Activated naive CD8-positive, alpha-beta T cell (primary cell): ENCODE measurements around the gene CAMTA2.

ENCODE experiments used
- H3K27ac Mint-ChIP-seq: one replicate; pipeline ENCODE4 v1.8.0; 2021; ENCODE audit warnings: mixed read lengths
- H3K27me3 Mint-ChIP-seq: one replicate; pipeline ENCODE4 v1.8.0; 2021; ENCODE audit warnings: mixed read lengths
- H3K36me3 Mint-ChIP-seq: one replicate; pipeline ENCODE4 v1.8.0; 2021; ENCODE audit warnings: mixed read lengths
- H3K4me1 Mint-ChIP-seq: one replicate; pipeline ENCODE4 v1.8.0; 2021; ENCODE audit warnings: low read depth, mixed read lengths
- H3K4me3 Mint-ChIP-seq: one replicate; pipeline ENCODE4 v1.8.0; 2021; ENCODE audit warnings: mild to moderate bottlenecking, mixed read lengths
- H3K9me3 Mint-ChIP-seq: one replicate; pipeline ENCODE4 v1.8.0; 2021; ENCODE audit warnings: low read depth, mixed read lengths

Gene CAMTA2

DNA sequence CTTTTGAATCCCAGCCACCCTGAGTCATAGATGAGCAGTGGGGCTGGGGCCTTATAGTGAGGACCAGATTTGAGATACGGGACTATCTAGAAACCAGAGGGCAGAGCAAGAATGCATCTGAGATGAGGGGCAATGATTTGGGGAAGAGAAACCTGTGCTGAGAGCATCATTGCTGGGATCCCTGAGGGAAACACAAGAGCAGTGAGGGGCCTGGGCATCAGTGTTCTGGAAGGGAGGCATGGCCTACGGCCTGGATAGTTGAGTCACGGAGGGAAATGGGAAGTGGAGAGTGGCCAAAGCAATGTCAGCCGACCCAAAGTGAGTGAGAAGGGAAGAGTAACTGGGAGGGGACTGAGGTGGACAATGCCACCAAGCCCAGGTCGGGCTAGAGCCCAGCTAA lies 5.2 kb downstream of the CAMTA2 start:
- H3K4me1 Mint-ChIP-seq: peaks cover 37% of the 10 kb centered on the region
- H3K9me3 Mint-ChIP-seq: no peaks in the 10 kb centered on the region
- H3K36me3 Mint-ChIP-seq: no peaks in the 10 kb centered on the region
- H3K27ac Mint-ChIP-seq: peak overlapping the region; percentile 58
- H3K4me3 Mint-ChIP-seq: no peak overlapping the region
- H3K27me3 Mint-ChIP-seq: no peaks in the 10 kb centered on the region

DNA sequence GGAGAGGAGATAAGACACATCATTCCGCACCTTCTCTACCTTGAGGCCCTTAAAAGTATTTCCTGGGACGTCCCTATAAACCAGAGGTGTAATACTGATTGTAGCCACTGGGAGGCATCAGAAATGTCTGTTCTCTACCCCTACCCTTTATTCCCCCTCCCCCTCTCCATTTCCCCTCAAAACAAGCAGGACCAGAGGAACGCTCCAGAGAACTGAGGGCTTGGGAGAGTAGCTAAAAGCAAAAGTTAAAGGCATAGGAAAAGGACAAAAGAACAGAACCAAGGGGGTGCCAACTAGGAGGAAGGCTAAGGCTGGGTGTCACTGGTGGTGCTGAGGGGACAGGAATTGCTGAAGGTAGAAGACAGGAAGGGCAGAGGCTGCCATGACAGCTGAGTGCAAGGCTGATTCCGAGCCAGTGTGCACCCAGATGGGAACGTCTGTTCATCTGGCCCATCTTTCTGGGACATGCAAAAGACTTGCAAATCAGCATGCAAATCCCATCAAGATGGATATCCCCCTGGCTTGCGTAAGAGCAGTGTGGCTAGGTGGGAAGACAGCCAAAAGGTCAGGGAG lies 6.7 kb downstream of the CAMTA2 start:
- Mint-ChIP-seq H3K27ac (peak overlapping the region; percentile 80), H3K4me3 (no peak overlapping the region), H3K36me3 (no peaks in the 10 kb centered on the region)

DNA sequence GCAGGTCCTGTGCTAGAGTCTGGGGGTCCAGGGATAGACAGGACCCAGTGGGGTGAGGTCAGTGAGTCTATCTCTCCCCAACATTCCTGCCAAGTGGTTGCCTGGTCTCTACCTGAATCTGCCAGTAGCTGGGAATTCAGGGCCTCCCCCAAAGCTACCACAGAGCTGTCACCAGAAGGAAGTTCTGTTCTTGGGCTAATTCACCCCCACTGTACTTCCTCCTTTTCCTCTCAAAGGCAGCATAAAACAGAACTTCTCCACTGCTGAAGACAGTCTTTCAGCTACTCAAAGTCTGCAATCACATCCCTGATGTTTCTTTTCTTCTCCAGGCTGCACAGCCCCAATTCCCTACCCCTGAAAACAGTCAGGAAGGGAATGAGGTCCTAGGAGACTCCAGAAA lies 8.7 kb downstream of the CAMTA2 start:
- Mint-ChIP-seq H3K27me3 (no peaks in the 10 kb centered on the region), H3K36me3 (peaks cover 2% of the 10 kb centered on the region), H3K27ac (no peak overlapping the region), H3K9me3 (no peaks in the 10 kb centered on the region), H3K4me1 (peaks cover 19% of the 10 kb centered on the region), H3K4me3 (no peak overlapping the region)

More for the DNA sequence above, 6.7 kb downstream of the CAMTA2 start:
- Mint-ChIP-seq H3K9me3 (no peaks in the 10 kb centered on the region), H3K27me3 (no peaks in the 10 kb centered on the region), H3K4me1 (peaks cover 27% of the 10 kb centered on the region)

DNA sequence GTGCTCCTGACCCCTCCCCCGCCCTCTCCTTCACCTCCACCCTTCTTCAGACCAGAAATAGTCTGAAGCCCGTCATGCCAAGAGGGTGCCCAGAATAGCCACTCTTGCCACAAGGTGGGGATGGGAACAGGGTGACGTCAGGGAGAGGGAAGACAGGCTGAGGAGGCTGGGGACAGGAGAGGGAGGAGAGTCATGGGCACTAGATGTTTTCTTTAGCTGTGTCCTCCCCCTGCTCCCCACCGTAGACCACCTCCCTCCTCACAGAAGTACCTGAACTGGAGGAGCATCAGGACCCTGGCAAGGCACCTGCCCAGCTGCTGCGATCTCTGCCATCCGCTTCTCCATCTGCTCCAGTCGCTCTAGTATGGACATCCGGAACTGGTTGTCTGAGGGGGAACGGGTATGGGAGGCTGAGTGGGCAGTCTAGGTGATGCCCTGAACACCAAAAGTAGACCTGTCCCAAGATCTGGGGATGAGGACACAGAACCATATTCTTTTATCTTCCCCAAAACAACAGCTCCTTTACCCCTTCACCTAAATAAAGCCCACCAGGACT lies 13.3 kb downstream of the CAMTA2 start:
- Mint-ChIP-seq H3K27ac (peak overlapping the region; percentile 16), H3K4me1 (peaks cover 19% of the 10 kb centered on the region), H3K4me3 (no peak overlapping the region), H3K9me3 (no peaks in the 10 kb centered on the region), H3K36me3 (peaks cover 9% of the 10 kb centered on the region), H3K27me3 (no peaks in the 10 kb centered on the region)

DNA sequence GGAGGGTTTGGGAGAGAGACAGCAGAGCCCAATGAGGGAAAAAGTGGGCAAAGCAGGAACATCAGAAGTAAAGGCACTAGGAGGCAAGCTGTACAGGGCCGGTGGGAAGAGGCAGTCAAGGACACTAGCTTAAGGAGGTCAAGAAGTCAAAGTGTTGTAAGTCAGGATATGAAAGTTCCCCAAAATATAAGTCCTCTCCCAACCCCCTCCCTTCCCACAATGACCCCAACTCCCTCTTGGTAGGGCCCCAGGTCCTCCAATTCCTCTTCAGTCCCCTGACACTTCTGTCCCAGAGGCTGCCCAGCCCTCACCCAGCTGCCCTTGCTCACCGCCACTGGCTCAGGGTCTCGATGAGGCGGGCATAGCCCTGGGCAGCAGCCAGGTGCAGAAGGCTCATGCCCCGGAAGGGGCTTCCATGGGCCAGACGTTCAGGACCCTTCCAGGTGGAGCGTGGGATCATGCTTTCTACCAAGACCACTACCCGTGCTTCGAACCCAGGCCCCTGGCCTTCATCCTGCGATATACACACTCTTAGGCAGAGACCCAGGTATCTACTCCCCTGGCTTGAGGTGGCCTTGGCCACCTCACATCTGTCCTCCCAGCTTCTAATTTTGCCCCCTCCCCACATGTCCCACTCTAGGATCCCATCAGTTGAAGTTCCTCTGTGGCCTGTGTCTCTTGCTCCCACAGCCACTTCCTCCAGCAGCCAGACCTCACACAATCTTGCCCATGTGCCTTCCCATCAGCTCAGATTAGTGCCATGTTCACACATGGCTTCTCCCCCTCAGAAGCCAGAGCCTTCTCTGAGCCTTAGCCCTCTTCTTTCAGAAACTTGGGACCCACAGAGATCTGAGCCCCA lies 14.0 kb downstream of the CAMTA2 start:
- Mint-ChIP-seq H3K4me3 (no peak overlapping the region), H3K27ac (peak overlapping the region; percentile 46), H3K36me3 (peaks cover 10% of the 10 kb centered on the region), H3K9me3 (no peaks in the 10 kb centered on the region), H3K27me3 (no peaks in the 10 kb centered on the region), H3K4me1 (peaks cover 27% of the 10 kb centered on the region)

DNA sequence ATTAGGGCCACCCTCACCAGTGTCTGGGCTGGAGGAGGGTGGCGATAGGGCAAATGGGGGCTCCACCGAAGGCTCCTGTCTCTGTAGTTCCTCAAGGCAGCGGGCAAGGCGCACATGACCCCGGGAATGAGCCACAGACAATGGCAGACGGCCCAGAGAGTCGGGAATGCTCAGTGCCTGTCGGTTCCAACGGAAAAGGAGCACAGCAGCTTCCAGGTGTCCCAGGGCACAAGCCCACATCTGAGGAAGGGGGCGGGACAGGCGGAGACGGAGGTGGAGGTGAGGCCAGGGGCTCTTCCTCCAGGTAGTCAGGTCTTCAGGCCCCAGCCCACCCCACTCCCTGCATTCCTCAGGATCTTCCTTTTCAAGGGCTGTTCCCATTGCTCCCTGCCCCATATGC lies 14.7 kb downstream of the CAMTA2 start:
- peak overlapping the region; percentile 58 for H3K27ac Mint-ChIP-seq
- no peak overlapping the region for H3K4me3 Mint-ChIP-seq
- peaks cover 27% of the 10 kb centered on the region for H3K4me1 Mint-ChIP-seq
- H3K9me3 Mint-ChIP-seq: no peaks in the 10 kb centered on the region
- H3K36me3 Mint-ChIP-seq: peaks cover 10% of the 10 kb centered on the region
- H3K27me3 Mint-ChIP-seq: no peaks in the 10 kb centered on the region

DNA sequence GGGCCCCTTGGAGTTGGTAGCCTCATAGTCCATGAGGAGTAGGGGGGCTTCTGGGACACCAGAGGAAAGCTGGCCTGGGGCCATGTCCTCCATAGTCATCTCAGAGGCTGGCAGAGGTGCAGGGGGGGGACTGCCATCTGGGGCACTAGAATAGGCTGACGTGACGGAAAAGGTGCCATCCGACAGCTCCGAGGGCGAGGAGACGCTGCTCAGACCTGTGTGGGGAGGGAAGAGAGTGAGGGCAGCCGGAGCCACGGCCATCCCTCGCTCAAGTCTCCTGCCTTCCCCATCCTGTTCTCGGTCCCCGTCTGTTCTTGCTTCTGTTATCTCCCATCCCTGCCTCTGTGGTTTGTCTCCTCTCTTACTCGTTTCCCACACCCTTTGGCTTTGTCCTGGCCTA lies 15.2 kb downstream of the CAMTA2 start:
- H3K27ac Mint-ChIP-seq: peak overlapping the region; percentile 58
- peaks cover 10% of the 10 kb centered on the region for H3K36me3 Mint-ChIP-seq

DNA sequence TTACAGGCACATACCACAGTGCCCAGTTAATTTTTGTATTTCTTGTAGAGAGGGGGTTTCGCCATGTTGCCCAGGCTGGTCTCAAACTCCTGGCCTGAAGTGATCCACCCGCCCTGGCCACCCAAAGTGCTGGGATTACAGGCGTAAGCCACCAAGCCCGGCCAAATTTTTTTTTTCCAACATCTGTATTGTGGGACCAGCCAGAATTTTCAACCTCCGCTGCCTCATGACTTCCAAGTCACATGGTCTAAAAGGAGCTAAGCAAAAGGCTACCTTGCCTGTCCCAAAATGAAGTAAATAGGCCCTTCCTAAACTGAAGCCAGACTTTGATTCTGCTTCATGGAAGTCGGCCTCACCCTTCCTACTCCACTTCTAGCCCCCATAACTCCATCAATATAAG lies 15.6 kb downstream of the CAMTA2 start:
- Mint-ChIP-seq H3K27ac (peak overlapping the region; percentile 61), H3K4me1 (peaks cover 27% of the 10 kb centered on the region), H3K36me3 (peaks cover 10% of the 10 kb centered on the region), H3K9me3 (no peaks in the 10 kb centered on the region), H3K27me3 (no peaks in the 10 kb centered on the region), H3K4me3 (no peak overlapping the region)

More for the DNA sequence above, 15.2 kb downstream of the CAMTA2 start:
- H3K4me1 Mint-ChIP-seq: peaks cover 27% of the 10 kb centered on the region
- H3K27me3 Mint-ChIP-seq: no peaks in the 10 kb centered on the region
- H3K9me3 Mint-ChIP-seq: no peaks in the 10 kb centered on the region
- no peak overlapping the region for H3K4me3 Mint-ChIP-seq

DNA sequence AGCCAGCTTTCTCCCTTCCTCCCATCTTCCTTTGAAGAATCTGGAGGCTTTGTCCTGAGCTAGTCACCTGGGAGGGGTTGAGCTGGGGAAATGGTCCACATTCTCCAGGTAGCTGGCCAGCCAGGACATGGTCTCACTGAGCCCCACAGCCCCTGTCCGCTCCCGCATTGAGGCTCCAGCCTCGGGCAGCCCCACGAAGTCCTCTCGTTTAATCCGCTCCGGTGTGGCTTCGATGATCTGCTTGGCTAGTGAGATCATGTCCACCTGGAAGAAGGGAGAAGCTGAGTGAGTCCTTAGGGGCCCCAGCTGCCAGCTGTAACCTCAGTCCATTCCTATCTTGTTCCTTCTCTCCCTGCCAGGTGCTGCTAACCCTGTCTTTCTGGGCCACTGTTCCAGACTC lies 17.2 kb downstream of the CAMTA2 start:
- Mint-ChIP-seq H3K4me1 (peaks cover 37% of the 10 kb centered on the region), H3K36me3 (peaks cover 17% of the 10 kb centered on the region), H3K27me3 (no peaks in the 10 kb centered on the region), H3K9me3 (no peaks in the 10 kb centered on the region), H3K4me3 (peak overlapping the region; percentile 44), H3K27ac (no peak overlapping the region)

DNA sequence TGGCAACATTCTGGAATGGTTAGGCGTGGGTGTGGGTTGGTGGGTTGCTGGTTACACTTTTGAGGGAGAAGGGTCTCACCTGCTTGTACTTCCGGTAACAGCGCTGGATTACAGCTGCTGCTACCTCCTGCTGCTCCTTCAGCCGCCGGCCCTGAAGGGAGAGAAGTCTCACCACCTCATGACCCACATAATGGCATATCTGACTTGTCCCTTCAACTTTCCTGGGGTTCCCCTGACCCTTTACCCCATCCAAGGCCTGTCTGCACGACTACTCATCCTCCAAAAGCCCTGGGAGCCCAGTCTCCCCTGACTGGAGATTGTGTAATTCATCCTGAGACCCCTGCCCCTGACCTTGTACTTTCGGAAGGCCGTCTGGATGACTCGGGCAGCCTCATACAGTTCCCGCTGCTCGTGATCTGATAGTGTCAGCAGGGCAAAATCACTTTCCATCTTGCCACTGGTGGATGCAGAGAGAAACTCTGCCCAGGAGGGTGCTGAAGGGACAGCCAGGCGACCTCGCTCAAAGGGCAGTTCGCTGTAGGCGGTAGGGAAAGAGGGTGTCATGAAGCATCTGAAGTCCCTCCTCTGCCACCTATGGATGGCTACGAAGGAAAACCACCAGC lies 17.8 kb downstream of the CAMTA2 start:
- Mint-ChIP-seq H3K36me3 (peaks cover 18% of the 10 kb centered on the region), H3K4me3 (no peak overlapping the region), H3K4me1 (peaks cover 39% of the 10 kb centered on the region), H3K27me3 (no peaks in the 10 kb centered on the region), H3K9me3 (no peaks in the 10 kb centered on the region), H3K27ac (no peak overlapping the region)

DNA sequence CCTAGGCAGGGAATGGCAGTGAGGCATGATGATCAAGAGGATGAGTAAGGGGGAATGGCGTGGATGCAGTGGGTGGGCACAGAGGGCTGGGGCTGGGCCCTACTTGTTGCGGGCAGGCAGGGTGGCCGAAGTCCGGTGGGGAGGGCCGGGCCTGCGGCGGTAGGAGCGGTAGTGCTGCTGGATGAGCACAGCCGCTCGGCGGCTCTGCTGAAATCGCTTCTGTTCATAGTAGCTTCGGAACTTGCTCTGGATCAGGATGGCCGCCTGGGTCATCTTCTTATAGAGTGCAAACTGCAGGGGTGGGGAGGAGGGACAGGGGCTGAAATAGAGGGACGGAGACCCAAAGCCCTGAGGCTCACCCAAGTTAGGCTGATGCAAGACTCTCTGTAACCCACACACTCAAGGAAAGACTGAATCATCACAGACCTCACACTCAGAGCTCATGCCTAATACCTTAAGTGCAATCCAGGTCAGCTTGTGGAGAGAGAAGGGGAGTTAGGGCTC lies 18.4 kb downstream of the CAMTA2 start:
- H3K9me3 Mint-ChIP-seq: no peaks in the 10 kb centered on the region
- H3K4me1 Mint-ChIP-seq: peaks cover 39% of the 10 kb centered on the region
- no peak overlapping the region for H3K27ac Mint-ChIP-seq
- peaks cover 18% of the 10 kb centered on the region for H3K36me3 Mint-ChIP-seq
- no peak overlapping the region for H3K4me3 Mint-ChIP-seq
- H3K27me3 Mint-ChIP-seq: no peaks in the 10 kb centered on the region

DNA sequence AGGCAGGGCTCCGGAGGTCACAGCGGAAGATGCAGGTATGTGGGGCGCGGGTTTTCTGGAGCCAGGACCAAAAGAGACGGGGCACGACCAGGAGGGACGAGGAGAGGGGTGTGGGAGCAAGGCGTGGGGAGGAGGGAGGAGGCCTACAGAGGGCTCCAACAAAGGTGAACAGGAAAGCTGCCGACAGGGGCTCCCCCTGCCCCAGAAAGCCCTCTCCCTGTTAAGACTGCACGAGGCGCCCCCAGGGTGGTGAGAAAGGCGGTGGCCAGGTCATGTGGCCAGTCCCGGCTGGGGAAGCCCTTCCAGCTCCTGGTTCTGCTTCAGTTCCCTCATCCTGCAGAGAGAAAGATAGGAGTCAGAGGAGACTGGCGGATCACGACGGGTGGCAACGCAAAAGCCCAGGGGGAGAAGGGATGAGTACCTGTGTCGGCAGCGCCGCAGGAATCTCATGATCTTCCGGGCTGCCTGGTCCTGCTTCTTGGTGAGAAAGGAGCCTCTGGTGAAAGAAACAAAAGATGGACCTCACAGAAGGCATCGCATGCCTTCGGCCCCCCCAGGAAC lies 18.9 kb downstream of the CAMTA2 start:
- H3K4me1 Mint-ChIP-seq: peaks cover 39% of the 10 kb centered on the region
- H3K9me3 Mint-ChIP-seq: no peaks in the 10 kb centered on the region
- peaks cover 18% of the 10 kb centered on the region for H3K36me3 Mint-ChIP-seq
- H3K27ac Mint-ChIP-seq: no peak overlapping the region
- H3K4me3 Mint-ChIP-seq: no peak overlapping the region
- H3K27me3 Mint-ChIP-seq: no peaks in the 10 kb centered on the region

DNA sequence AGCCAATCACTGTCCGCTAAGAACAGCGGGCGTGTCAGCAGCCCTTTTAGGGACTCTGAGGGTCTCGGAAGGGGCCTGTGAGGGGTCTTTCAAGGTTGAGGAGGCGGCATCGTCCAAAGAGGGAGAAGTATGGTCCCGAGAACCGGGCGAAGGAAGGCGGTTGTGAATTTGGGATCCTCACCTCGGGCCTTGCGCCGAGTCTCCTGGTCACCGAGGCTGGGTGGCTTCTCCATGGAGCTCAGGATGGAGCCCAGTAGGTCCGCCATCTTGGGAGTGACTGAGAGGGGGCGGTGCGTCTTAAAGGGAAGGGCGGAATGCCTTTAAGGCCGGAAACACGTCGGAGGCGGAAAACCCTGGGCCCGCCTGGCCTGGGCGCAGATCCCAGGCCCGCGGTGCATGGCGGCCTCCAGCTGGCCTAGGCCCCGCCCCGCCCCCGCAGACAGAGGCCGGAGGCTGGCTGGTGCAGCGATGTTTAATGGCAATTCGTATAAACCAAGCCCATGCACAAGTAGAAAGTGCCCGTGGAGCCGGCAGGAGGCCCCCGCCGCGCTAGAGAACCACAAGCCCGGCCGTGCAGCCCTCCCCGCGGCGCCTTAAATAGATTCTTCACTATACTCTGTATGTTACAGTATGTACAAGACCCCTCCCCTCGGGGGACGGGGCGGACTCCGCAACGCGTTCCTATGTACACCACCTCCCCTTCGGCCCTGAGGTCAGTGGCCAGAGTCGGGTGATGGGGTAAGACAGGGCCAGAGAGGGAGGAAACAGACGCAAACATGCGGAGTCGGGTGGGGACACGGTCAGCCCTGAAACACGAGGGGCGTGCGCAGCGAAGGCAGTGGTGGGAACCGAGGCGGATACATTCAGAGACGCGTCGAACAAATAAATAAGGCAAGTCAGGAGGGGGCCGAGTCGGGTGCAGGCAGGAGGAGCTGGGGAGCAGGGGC lies 19.7 kb downstream of the CAMTA2 start, which contains the start of gene SPAG7:
TSS of gene SPAG7 (minus strand) at position 279 of the 947 bp plus-strand sequence. CDS start at position 266, 13 bp downstream.
- Mint-ChIP-seq H3K27ac (peak within 1 kb of the TSS; percentile 93), H3K27me3 (no peaks in the 10 kb centered on the region), H3K4me1 (peaks cover 40% of the 10 kb centered on the region)

More for the DNA sequence above, 19.7 kb downstream of the CAMTA2 start, which contains the start of gene SPAG7:
- no peak within 1 kb of the TSS for H3K4me3 Mint-ChIP-seq
- no peaks in the 10 kb centered on the region for H3K9me3 Mint-ChIP-seq
- H3K36me3 Mint-ChIP-seq: peaks cover 18% of the 10 kb centered on the region
